HL-60 (cell line): ENCODE results near the gene TSPOAP1.

Source experiments
- DNase-seq, 2 experiments: peaks; one replicate each; pipeline ENCODE4 v3.0.0-alpha.2; 2010 to 2020; ENCODE audit warnings: low read depth in 1 of 2, low spot score in 1 of 2
- H3K27ac ChIP-seq: fragments of 250-450 bp; sonication (Bioruptor Pico); replicated peaks from 2 replicates; pipeline ENCODE4 v1.5.1; 2020; ENCODE audit warnings: mild to moderate bottlenecking, moderate library complexity
- H3K27me3 ChIP-seq: fragments of 250-450 bp; sonication (Bioruptor Pico); 2 replicates; pipeline ENCODE4 v1.5.1; 2021; ENCODE audit warnings: mild to moderate bottlenecking, moderate library complexity; ENCODE audit not compliant: insufficient read depth, poor library complexity, severe bottlenecking
- H3K4me3 ChIP-seq: replicated peaks from 2 replicates; pipeline ENCODE4 v1.5.1; 2011; ENCODE audit warnings: mild to moderate bottlenecking, control low read depth, low read length; ENCODE audit not compliant: insufficient read depth
- CTCF ChIP-seq: IDR thresholded peaks from one replicate; pipeline ENCODE4 v1.5.1; 2011; ENCODE audit warnings: low read length, control low read depth, inconsistent platforms; ENCODE audit not compliant: insufficient read depth
- GABPA ChIP-seq: IDR thresholded peaks from 2 replicates; pipeline ENCODE4 v1.6.1; 2012; ENCODE audit warnings: low read depth
- POLR2AphosphoS5 ChIP-seq: IDR thresholded peaks from 2 replicates; pipeline ENCODE4 v1.6.1; 2012; ENCODE audit warnings: low read depth
- SPI1 ChIP-seq: IDR thresholded peaks from 2 replicates; pipeline ENCODE4 v1.6.1; 2012; ENCODE audit warnings: low read depth, mild to moderate bottlenecking, borderline replicate concordance
- TF ChIP-seq, protein P1 (sequence below): IDR thresholded peaks from 2 replicates; pipeline ENCODE4 v1.6.1; 2012; ENCODE audit warnings: low read depth; ENCODE audit not compliant: insufficient replicate concordance

Gene TSPOAP1

DNA sequence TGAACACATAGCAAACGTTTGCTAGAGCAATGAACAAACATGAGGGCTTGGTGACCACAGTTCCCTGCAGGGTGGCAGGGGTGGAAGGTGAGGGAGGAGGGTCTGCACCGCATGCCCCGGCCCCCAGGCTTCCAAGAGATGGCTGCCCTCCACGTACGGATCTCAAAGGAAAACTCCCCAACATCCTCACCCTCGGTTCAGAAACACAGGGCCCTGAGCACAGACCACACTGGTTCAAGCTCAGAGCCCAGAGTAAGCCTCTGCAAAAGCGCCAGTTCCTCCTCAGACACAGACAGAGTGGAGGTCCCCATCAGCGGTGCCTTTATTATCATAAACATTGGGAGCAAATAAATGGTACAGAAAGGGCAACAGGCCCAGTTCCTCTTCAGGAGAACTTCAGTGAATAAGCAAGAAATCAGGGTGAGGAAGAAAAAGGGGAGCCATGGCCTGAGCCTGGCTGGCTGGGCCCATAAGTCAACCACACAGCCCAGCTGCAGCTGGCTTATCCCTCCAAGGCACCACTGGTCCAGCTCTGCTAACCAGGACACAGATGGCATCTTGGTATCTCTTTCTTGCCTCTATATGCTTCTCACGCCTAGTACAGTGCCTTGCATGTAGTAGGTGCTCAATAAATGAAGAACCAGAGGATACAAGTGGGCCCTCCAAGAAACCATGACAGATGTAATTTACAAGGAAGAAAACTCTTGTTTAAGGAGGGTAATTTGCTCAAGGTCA lies 58.9 kb downstream of the TSPOAP1 start:
- peak; percentile 35 to 37 for DNase-seq
- TF ChIP-seq GABPA (no peak), POLR2AphosphoS5 (peak; percentile 48; the same call in 1 of the 2 replicates), SPI1 (peak; percentile 52; the same call in 1 of the 2 replicates), CTCF (no peak)
- TF ChIP-seq, protein P1, sequence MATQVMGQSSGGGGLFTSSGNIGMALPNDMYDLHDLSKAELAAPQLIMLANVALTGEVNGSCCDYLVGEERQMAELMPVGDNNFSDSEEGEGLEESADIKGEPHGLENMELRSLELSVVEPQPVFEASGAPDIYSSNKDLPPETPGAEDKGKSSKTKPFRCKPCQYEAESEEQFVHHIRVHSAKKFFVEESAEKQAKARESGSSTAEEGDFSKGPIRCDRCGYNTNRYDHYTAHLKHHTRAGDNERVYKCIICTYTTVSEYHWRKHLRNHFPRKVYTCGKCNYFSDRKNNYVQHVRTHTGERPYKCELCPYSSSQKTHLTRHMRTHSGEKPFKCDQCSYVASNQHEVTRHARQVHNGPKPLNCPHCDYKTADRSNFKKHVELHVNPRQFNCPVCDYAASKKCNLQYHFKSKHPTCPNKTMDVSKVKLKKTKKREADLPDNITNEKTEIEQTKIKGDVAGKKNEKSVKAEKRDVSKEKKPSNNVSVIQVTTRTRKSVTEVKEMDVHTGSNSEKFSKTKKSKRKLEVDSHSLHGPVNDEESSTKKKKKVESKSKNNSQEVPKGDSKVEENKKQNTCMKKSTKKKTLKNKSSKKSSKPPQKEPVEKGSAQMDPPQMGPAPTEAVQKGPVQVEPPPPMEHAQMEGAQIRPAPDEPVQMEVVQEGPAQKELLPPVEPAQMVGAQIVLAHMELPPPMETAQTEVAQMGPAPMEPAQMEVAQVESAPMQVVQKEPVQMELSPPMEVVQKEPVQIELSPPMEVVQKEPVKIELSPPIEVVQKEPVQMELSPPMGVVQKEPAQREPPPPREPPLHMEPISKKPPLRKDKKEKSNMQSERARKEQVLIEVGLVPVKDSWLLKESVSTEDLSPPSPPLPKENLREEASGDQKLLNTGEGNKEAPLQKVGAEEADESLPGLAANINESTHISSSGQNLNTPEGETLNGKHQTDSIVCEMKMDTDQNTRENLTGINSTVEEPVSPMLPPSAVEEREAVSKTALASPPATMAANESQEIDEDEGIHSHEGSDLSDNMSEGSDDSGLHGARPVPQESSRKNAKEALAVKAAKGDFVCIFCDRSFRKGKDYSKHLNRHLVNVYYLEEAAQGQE = no peak
- Histone ChIP-seq H3K27me3 (no peaks in the 10 kb centered on the region), H3K27ac (peak overlapping the region; percentile 13), H3K4me3 (no peak overlapping the region)

GRCh38 chr17:58268774-58269556 lies 59.6 kb downstream of the TSPOAP1 start:
- no peak overlapping the region for H3K4me3 ChIP-seq
- H3K27ac ChIP-seq = peak overlapping the region; percentile 13
- H3K27me3 ChIP-seq = no peaks in the 10 kb centered on the region
- DNase-seq = peak; percentile 25 to 53
- TF ChIP-seq GABPA (no peak; the same call in 1 of the 2 replicates), POLR2AphosphoS5 (peak; percentile 98)
- TF ChIP-seq, protein P1 = peak; percentile 57

- Histone ChIP-seq H3K4me3 (no peak overlapping the region), H3K27ac (peak overlapping the region; percentile 13), H3K27me3 (no peaks in the 10 kb centered on the region)
- peak; percentile 27 to 70 for DNase-seq
- TF ChIP-seq CTCF = no peak
- peak; percentile 90 for TF ChIP-seq POLR2AphosphoS5
- TF ChIP-seq, protein P1 = no peak
- peak; percentile 29; the same call in 1 of the 2 replicates for TF ChIP-seq SPI1
- no peak for TF ChIP-seq GABPA
These were observed 60.3 kb downstream of the TSPOAP1 start for GRCh38 chr17:58268326-58268725.
